ENCODE results near the gene ADSL. TPM values are rescaled to one million over a fixed set of nuclear protein-coding genes. Genes with fewer than 3 reads are reported as not detected.

ADSL gene
- total and polyA plus RNA-seq, 4 donors: 31.1 to 49.0 (median 37.7) TPM

GRCh38 chr22:40413873-40414272, 67.6 kb downstream of the ADSL start:
- intact Hi-C loops (cut with DNase I): no loop called here
- Histone ChIP-seq H3K4me3 (ENCODE audit: low read length in 2 of 2) (no peak overlapping the region), H3K27ac (ENCODE audit: low read depth in 1 of 2, low read length in 2 of 2) (no peak overlapping the region), H3K27me3 (ENCODE audit: control insufficient read depth in 1 of 2, insufficient read depth in 2 of 2, low read length in 1 of 2) (no peaks in the 10 kb centered on the region), H3K36me3 (ENCODE audit: control insufficient read depth in 1 of 2, insufficient read depth in 2 of 2, low read length in 1 of 2) (peaks cover 0 to 3% of the 10 kb centered on the region in 2 donors), H3K9me3 (ENCODE audit: control insufficient read depth, low read length) (no peaks in the 10 kb centered on the region), H3K4me1 (ENCODE audit: control insufficient read depth in 1 of 2, insufficient read depth in 2 of 2, low read length in 2 of 2) (no peaks in the 10 kb centered on the region)
- no peak for ATAC-seq (ENCODE audit: low FRiP score)
- WGBS, 2 donors: 85 to 88% methylated on average over 13 of the region's 13 CpGs
- DNase-seq: peak in 1 of 2 donors; percentile 62

GRCh38 chr22:40414311-40414710, 68.0 kb downstream of the ADSL start:
- no peak overlapping the region for H3K27ac ChIP-seq (ENCODE audit: low read depth in 1 of 2, low read length in 2 of 2)
- H3K27me3 ChIP-seq (ENCODE audit: control insufficient read depth in 1 of 2, insufficient read depth in 2 of 2, low read length in 1 of 2): no peaks in the 10 kb centered on the region
- H3K4me1 ChIP-seq (ENCODE audit: control insufficient read depth in 1 of 2, insufficient read depth in 2 of 2, low read length in 2 of 2): no peaks in the 10 kb centered on the region
- no peak overlapping the region for H3K4me3 ChIP-seq (ENCODE audit: low read length in 2 of 2)
- intact Hi-C loops (cut with DNase I): no loop called here
- ATAC-seq (ENCODE audit: low FRiP score) (no peak), DNase-seq (no peak)
- peaks cover 0 to 7% of the 10 kb centered on the region in 2 donors for H3K36me3 ChIP-seq (ENCODE audit: control insufficient read depth in 1 of 2, insufficient read depth in 2 of 2, low read length in 1 of 2)
- H3K9me3 ChIP-seq (ENCODE audit: control insufficient read depth, low read length): no peaks in the 10 kb centered on the region
- 35 to 39% methylated on average over 3 of the region's 3 CpGs for WGBS, 2 donors

GRCh38 chr22:40414838-40415505, 68.7 kb downstream of the ADSL start:
- peaks cover 0 to 9% of the 10 kb centered on the region in 2 donors for H3K36me3 ChIP-seq (ENCODE audit: control insufficient read depth in 1 of 2, insufficient read depth in 2 of 2, low read length in 1 of 2)
- H3K4me3 ChIP-seq (ENCODE audit: low read length in 2 of 2): no peak overlapping the region
- H3K27ac ChIP-seq (ENCODE audit: low read depth in 1 of 2, low read length in 2 of 2): no peak overlapping the region
- DNase-seq (peak in 1 of 2 donors; percentile 74), ATAC-seq (ENCODE audit: low FRiP score) (no peak)
- intact Hi-C loops (cut with DNase I): no loop called here
- no peaks in the 10 kb centered on the region for H3K27me3 ChIP-seq (ENCODE audit: control insufficient read depth in 1 of 2, insufficient read depth in 2 of 2, low read length in 1 of 2)
- H3K9me3 ChIP-seq (ENCODE audit: control insufficient read depth, low read length): no peaks in the 10 kb centered on the region
- no peaks in the 10 kb centered on the region for H3K4me1 ChIP-seq (ENCODE audit: control insufficient read depth in 1 of 2, insufficient read depth in 2 of 2, low read length in 2 of 2)
- WGBS, 2 donors: 89 to 90% methylated on average over 10 of the region's 10 CpGs

- DNase-seq (peak in 1 of 2 donors; percentile 70), ATAC-seq (ENCODE audit: low FRiP score) (peak; percentile 23)
- 75 to 81% methylated on average over 19 of the region's 19 CpGs for WGBS, 2 donors
- intact Hi-C loops (cut with DNase I): no loop called here
- H3K27ac ChIP-seq (ENCODE audit: low read depth in 1 of 2, low read length in 2 of 2): no peak overlapping the region
- no peaks in the 10 kb centered on the region for H3K4me1 ChIP-seq (ENCODE audit: control insufficient read depth in 1 of 2, insufficient read depth in 2 of 2, low read length in 2 of 2)
- H3K27me3 ChIP-seq (ENCODE audit: control insufficient read depth in 1 of 2, insufficient read depth in 2 of 2, low read length in 1 of 2): no peaks in the 10 kb centered on the region
- H3K36me3 ChIP-seq (ENCODE audit: control insufficient read depth in 1 of 2, insufficient read depth in 2 of 2, low read length in 1 of 2): peaks cover 0 to 16% of the 10 kb centered on the region in 2 donors
- no peak overlapping the region for H3K4me3 ChIP-seq (ENCODE audit: low read length in 2 of 2)
- H3K9me3 ChIP-seq (ENCODE audit: control insufficient read depth, low read length): no peaks in the 10 kb centered on the region
Measured at GRCh38 chr22:40415531-40416266, 69.4 kb downstream of the ADSL start.

GRCh38 chr22:40416267-40416570, 69.9 kb downstream of the ADSL start:
- Histone ChIP-seq H3K9me3 (ENCODE audit: control insufficient read depth, low read length) (no peaks in the 10 kb centered on the region), H3K27me3 (ENCODE audit: control insufficient read depth in 1 of 2, insufficient read depth in 2 of 2, low read length in 1 of 2) (no peaks in the 10 kb centered on the region), H3K36me3 (ENCODE audit: control insufficient read depth in 1 of 2, insufficient read depth in 2 of 2, low read length in 1 of 2) (peaks cover 0 to 17% of the 10 kb centered on the region in 2 donors), H3K27ac (ENCODE audit: low read depth in 1 of 2, low read length in 2 of 2) (no peak overlapping the region), H3K4me1 (ENCODE audit: control insufficient read depth in 1 of 2, insufficient read depth in 2 of 2, low read length in 2 of 2) (no peaks in the 10 kb centered on the region), H3K4me3 (ENCODE audit: low read length in 2 of 2) (no peak overlapping the region)
- intact Hi-C loops (cut with DNase I): no loop called here
- DNase-seq (peak in 1 of 2 donors; percentile 54), ATAC-seq (ENCODE audit: low FRiP score) (no peak)
- WGBS, 2 donors: 93 to 99% methylated on average over 10 of the region's 10 CpGs

- ATAC-seq (ENCODE audit: low FRiP score) (no peak), DNase-seq (peak in 1 of 2 donors; percentile 63)
- Histone ChIP-seq H3K27ac (ENCODE audit: low read depth in 1 of 2, low read length in 2 of 2) (no peak overlapping the region), H3K4me3 (ENCODE audit: low read length in 2 of 2) (no peak overlapping the region), H3K36me3 (ENCODE audit: control insufficient read depth in 1 of 2, insufficient read depth in 2 of 2, low read length in 1 of 2) (peaks cover 0 to 14% of the 10 kb centered on the region in 2 donors), H3K9me3 (ENCODE audit: control insufficient read depth, low read length) (no peaks in the 10 kb centered on the region), H3K27me3 (ENCODE audit: control insufficient read depth in 1 of 2, insufficient read depth in 2 of 2, low read length in 1 of 2) (no peaks in the 10 kb centered on the region), H3K4me1 (ENCODE audit: control insufficient read depth in 1 of 2, insufficient read depth in 2 of 2, low read length in 2 of 2) (no peaks in the 10 kb centered on the region)
- WGBS, 2 donors: 88 to 89% methylated on average over 11 of the region's 11 CpGs
- intact Hi-C loops (cut with DNase I): no loop called here
Measured at GRCh38 chr22:40416636-40417035, 70.3 kb downstream of the ADSL start.

GRCh38 chr22:40417041-40417440, 70.7 kb downstream of the ADSL start:
- ATAC-seq (ENCODE audit: low FRiP score): no peak
- intact Hi-C loops (cut with DNase I): no loop called here
- 86 to 93% methylated on average over 8 of the region's 8 CpGs for WGBS, 2 donors
- H3K4me1 ChIP-seq (ENCODE audit: control insufficient read depth in 1 of 2, insufficient read depth in 2 of 2, low read length in 2 of 2): no peaks in the 10 kb centered on the region
- no peaks in the 10 kb centered on the region for H3K27me3 ChIP-seq (ENCODE audit: control insufficient read depth in 1 of 2, insufficient read depth in 2 of 2, low read length in 1 of 2)
- no peak overlapping the region for H3K4me3 ChIP-seq (ENCODE audit: low read length in 2 of 2)
- peak in 1 of 2 donors; percentile 43 for DNase-seq
- peaks cover 0 to 14% of the 10 kb centered on the region in 2 donors for H3K36me3 ChIP-seq (ENCODE audit: control insufficient read depth in 1 of 2, insufficient read depth in 2 of 2, low read length in 1 of 2)
- no peak overlapping the region for H3K27ac ChIP-seq (ENCODE audit: low read depth in 1 of 2, low read length in 2 of 2)
- no peaks in the 10 kb centered on the region for H3K9me3 ChIP-seq (ENCODE audit: control insufficient read depth, low read length)

GRCh38 chr22:40417881-40418280, 71.6 kb downstream of the ADSL start:
- intact Hi-C loops (cut with DNase I): no loop called here
- Histone ChIP-seq H3K4me3 (ENCODE audit: low read length in 2 of 2) (no peak overlapping the region), H3K27me3 (ENCODE audit: control insufficient read depth in 1 of 2, insufficient read depth in 2 of 2, low read length in 1 of 2) (no peaks in the 10 kb centered on the region), H3K27ac (ENCODE audit: low read depth in 1 of 2, low read length in 2 of 2) (no peak overlapping the region), H3K36me3 (ENCODE audit: control insufficient read depth in 1 of 2, insufficient read depth in 2 of 2, low read length in 1 of 2) (peaks cover 0 to 14% of the 10 kb centered on the region in 2 donors), H3K4me1 (ENCODE audit: control insufficient read depth in 1 of 2, insufficient read depth in 2 of 2, low read length in 2 of 2) (no peaks in the 10 kb centered on the region), H3K9me3 (ENCODE audit: control insufficient read depth, low read length) (no peaks in the 10 kb centered on the region)
- ATAC-seq (ENCODE audit: low FRiP score): no peak
- WGBS, 2 donors: 90 to 92% methylated on average over 5 of the region's 5 CpGs
- peak in 1 of 2 donors; percentile 48 for DNase-seq

Data from aorta (tissue), 5 donors.